Osteocyte (in vitro differentiated cells): Measurements from ENCODE around the gene PRPF19. TPM values are rescaled to one million over a fixed set of nuclear protein-coding genes. Genes with fewer than 3 reads are reported as not detected.

Source experiments
- DNase-seq: peaks from one replicate; pipeline ENCODE4 v3.0.0; 2021; ENCODE audit warnings: mixed read lengths; ENCODE audit not compliant: unreplicated experiment; ENCODE audit errors: extremely low spot score
- H3K27ac Mint-ChIP-seq: one replicate; pipeline ENCODE4 v1.8.0; 2021; ENCODE audit warnings: mild to moderate bottlenecking, mixed read lengths; ENCODE audit not compliant: unreplicated experiment
- H3K27me3 Mint-ChIP-seq: one replicate; pipeline ENCODE4 v1.8.0; 2021; ENCODE audit warnings: mixed read lengths; ENCODE audit not compliant: unreplicated experiment
- H3K36me3 Mint-ChIP-seq: one replicate; pipeline ENCODE4 v1.8.0; 2021; ENCODE audit warnings: mixed read lengths; ENCODE audit not compliant: unreplicated experiment
- H3K4me1 Mint-ChIP-seq: one replicate; pipeline ENCODE4 v1.8.0; 2021; ENCODE audit warnings: mixed read lengths; ENCODE audit not compliant: unreplicated experiment
- H3K4me3 Mint-ChIP-seq: one replicate; pipeline ENCODE4 v1.8.0; 2021; ENCODE audit warnings: mild to moderate bottlenecking, moderate library complexity, mixed read lengths; ENCODE audit not compliant: unreplicated experiment
- H3K9me3 Mint-ChIP-seq: one replicate; pipeline ENCODE4 v1.8.0; 2021; ENCODE audit warnings: mixed read lengths; ENCODE audit not compliant: unreplicated experiment
- total RNA-seq: library from RNA; stranded (reverse); gene quantifications from 2 replicates; pipeline ENCODE4 v1.2.1, GENCODE V29; 2021
- TF ChIP-seq, protein P1 (sequence below): fragments of 200-600 bp; sonication (generic); IDR thresholded peaks from 2 replicates; pipeline ENCODE4 v1.5.0; 2021; ENCODE audit warnings: antibody characterized with exemption, mild to moderate bottlenecking, moderate library complexity

PRPF19 gene
- total RNA-seq, 1 donor from 2014 or later = 78.0 TPM

DNA sequence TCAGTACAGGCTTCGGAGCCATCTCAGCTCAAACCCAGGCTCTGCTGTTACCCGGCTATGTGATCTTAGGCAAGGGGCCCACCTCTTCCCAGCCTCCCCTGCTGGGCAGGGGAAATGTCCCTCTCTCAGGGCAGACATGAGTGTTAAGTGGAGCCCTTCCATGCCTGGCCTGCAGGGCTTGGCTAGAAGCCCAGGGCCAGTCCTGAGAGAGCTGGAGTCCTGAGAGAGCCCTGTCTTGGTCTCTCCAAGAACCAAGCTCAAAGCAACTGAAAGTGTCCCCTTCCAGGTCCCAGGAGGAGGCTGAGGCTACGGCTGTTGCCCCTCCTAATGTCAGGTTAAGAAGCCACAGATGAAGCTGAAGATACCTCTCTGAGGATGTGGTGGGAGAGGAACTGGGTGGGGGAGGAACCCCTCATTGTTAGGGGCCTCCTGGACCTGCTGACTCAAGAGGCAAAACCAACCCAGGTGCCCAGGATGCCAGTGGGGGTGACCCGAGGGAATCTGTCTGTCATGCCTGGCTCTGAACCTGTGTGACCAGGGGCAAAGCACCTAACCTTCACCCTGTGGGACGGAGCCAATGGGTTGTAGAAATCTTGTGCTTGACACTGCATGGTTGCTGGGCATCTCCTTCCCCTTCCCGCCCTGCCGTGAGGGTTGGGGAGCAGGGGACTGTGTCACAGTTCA is 34.9 kb downstream of the PRPF19 start:
- Mint-ChIP-seq H3K9me3 (no peaks in the 10 kb centered on the region), H3K36me3 (no peaks in the 10 kb centered on the region), H3K4me1 (peaks cover 34% of the 10 kb centered on the region), H3K27ac (no peak overlapping the region), H3K4me3 (no peak overlapping the region), H3K27me3 (no peaks in the 10 kb centered on the region)
- TF ChIP-seq, protein P1, sequence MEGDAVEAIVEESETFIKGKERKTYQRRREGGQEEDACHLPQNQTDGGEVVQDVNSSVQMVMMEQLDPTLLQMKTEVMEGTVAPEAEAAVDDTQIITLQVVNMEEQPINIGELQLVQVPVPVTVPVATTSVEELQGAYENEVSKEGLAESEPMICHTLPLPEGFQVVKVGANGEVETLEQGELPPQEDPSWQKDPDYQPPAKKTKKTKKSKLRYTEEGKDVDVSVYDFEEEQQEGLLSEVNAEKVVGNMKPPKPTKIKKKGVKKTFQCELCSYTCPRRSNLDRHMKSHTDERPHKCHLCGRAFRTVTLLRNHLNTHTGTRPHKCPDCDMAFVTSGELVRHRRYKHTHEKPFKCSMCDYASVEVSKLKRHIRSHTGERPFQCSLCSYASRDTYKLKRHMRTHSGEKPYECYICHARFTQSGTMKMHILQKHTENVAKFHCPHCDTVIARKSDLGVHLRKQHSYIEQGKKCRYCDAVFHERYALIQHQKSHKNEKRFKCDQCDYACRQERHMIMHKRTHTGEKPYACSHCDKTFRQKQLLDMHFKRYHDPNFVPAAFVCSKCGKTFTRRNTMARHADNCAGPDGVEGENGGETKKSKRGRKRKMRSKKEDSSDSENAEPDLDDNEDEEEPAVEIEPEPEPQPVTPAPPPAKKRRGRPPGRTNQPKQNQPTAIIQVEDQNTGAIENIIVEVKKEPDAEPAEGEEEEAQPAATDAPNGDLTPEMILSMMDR = peak; percentile 12
- no peak for DNase-seq

DNA sequence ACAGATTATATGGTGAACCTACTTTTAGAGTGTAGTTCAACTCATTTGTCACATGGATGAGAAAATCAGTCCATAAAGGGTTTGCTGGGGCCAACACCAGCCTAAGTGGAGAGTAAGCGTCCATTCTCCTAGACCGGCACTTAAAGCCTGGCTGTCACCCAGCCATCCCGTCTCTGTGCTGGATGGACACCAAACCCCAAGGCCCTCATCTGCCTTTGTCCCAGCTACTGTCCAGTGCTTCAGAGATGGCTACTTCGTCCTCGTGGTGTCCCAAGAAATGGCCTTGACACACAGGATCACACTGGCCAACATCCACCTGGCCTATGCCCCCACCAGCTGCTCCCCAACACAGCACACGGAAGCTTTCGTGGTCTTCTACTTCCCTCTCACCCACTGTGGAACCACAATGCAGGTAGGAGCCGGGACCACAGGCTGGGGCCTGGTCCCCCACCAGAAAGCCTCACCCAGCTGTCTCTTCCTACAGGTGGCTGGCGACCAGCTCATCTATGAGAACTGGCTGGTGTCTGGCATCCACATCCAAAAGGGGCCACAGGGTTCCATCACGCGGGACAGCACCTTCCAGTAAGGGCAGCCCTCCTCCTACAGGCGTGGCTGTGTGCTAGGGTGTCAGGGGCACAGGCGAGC is 35.5 kb downstream of the PRPF19 start:
- DNase-seq = no peak
- no peak overlapping the region for H3K27ac Mint-ChIP-seq
- peaks cover 34% of the 10 kb centered on the region for H3K4me1 Mint-ChIP-seq
- TF ChIP-seq, protein P1 = no peak
- no peaks in the 10 kb centered on the region for H3K9me3 Mint-ChIP-seq
- H3K27me3 Mint-ChIP-seq = no peaks in the 10 kb centered on the region
- no peaks in the 10 kb centered on the region for H3K36me3 Mint-ChIP-seq
- no peak overlapping the region for H3K4me3 Mint-ChIP-seq

DNA sequence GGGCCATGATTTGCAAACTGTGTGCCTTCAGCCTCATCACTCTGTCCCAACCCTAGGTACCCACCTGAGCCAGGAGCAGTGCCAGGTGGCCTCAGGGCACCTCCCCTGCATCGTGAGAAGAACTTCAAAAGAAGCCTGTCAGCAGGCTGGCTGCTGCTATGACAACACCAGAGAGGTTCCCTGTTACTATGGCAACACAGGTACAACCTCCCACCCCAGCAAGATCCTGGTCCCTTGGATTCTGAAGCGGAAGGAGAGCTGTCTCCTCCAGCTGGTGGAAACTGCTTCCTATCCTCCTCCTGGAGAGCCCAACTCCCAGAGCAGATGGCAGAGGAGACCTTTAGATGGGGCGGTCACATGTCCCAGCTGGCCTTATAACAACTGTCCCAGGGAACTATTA is 36.1 kb downstream of the PRPF19 start:
- TF ChIP-seq, protein P1 = no peak
- Mint-ChIP-seq H3K36me3 (no peaks in the 10 kb centered on the region), H3K4me3 (no peak overlapping the region), H3K27ac (no peak overlapping the region), H3K27me3 (no peaks in the 10 kb centered on the region), H3K9me3 (no peaks in the 10 kb centered on the region), H3K4me1 (peaks cover 34% of the 10 kb centered on the region)
- DNase-seq = no peak

DNA sequence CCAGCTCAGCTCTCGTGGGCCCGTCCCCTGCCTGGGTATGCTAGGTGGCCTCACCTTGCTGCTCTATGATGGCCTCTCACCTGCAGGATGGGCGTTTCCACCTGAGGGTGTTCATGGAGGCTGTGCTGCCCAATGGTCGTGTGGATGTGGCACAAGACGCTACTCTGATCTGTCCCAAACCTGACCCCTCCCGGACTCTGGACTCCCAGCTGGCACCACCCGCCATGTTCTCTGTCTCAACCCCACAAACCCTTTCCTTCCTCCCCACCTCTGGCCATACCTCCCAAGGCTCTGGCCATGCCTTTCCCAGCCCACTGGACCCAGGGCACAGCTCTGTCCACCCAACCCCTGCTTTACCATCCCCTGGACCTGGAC is 36.9 kb downstream of the PRPF19 start:
- H3K27ac Mint-ChIP-seq = no peak overlapping the region
- TF ChIP-seq, protein P1 = no peak
- peaks cover 34% of the 10 kb centered on the region for H3K4me1 Mint-ChIP-seq
- no peak for DNase-seq
- H3K9me3 Mint-ChIP-seq = no peaks in the 10 kb centered on the region
- H3K4me3 Mint-ChIP-seq = no peak overlapping the region
- no peaks in the 10 kb centered on the region for H3K36me3 Mint-ChIP-seq
- peaks cover under 1% of the 10 kb centered on the region for H3K27me3 Mint-ChIP-seq

DNA sequence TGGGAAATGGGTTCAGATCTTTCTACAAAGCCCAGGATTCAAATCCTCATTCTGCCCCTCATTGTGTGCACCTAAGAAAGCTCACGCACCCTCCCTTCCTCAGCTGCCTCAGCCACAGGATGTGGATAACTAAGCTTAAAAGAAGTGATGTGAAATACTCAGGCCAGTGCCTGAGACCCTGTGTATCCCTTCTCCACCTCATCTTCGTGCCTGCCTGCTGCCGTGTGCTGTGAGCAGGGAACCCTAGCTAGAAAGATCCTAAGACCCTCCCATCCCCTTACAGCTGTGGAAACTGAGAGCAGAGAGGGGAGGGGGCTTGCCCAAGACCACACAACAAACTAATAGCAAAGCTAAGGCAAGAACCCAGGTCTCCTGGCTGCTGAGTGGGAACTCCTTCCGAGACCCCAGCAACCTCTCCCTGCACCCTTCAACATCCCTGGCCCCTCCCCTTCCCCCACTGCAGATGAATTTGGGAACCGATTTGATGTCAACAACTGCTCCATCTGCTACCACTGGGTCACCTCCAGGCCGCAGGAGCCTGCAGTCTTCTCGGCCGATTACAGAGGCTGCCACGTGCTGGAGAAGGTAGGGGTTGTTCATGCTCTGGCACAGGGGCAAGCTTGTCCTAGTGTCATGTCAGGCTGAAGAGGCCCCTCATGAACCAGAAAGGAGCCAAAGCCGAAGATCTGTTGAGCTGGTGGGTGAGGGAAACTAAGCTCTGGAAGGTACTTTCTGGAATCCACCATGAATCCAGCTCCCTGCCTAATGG is 37.5 kb downstream of the PRPF19 start:
- TF ChIP-seq, protein P1 = no peak
- Mint-ChIP-seq H3K36me3 (no peaks in the 10 kb centered on the region), H3K9me3 (no peaks in the 10 kb centered on the region), H3K4me3 (no peak overlapping the region), H3K4me1 (peaks cover 34% of the 10 kb centered on the region), H3K27me3 (peaks cover 3% of the 10 kb centered on the region), H3K27ac (no peak overlapping the region)
- no peak for DNase-seq
